Stimulated activated CD8-positive, alpha-beta memory T cell treated with anti-CD3 and anti-CD28 coated beads, Interleukin-7, amount 100 ng/mL, for 1 hour (primary cell): Measurements from ENCODE around the gene CPSF3.

Experiments
- DNase-seq, 2 donors: peaks; one replicate each; pipeline ENCODE4 v3.0.0-alpha.2; 2020; ENCODE audit warnings: low read depth in 2 of 2

The CPSF3 gene

DNA sequence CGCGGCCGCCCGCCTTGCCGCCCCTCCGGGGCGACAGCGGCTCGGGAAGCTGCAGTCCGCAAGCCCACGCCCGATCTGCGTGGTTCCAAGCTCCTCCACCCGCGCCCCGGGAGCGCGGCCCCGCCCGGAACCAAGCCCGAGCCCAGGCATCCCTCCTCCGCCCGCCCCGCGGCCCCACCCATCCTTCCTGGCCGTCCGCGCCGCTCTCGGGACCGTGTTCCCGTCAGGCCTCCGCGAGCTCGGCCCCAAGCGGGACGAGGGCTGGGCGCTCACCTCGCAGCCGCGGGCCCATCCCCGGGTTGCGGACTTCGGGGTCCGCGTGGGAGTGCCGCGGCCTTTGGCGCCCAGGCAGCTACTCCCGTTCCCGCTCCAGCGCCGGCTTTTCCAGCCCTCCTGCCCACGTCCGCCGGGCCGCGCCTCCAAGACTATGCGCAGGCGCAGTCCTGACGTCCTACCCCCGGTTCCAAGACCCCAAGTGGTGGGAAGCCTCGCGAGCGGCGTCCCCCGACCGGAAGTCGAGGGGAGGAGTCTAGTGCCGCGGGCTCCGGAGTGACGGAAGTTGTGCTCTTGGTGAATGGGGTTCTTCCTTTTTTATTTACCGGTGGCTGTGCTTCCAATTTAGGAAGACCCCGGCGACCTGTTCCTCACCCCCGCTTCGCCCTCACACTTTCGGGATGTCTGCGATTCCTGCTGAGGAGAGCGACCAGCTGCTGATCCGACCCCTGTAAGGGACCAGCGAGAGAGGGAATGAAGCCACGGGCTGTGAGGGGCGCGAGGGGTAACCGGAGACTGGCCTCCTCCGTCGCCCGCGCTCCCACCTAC lies at the start of gene CPSF3, which contains the start of gene ITGB1BP1:
Gene CPSF3, plus strand, starts transcription at position 555 of the 822 bp plus-strand sequence. Its CDS starts 120 bp downstream, at position 675.
Gene ITGB1BP1, minus strand, starts transcription at position 429 of the 822 bp plus-strand sequence. CDS start 4,831 bp downstream, outside the sequence.
- DNase-seq = peak; percentile 92 to 95

DNA sequence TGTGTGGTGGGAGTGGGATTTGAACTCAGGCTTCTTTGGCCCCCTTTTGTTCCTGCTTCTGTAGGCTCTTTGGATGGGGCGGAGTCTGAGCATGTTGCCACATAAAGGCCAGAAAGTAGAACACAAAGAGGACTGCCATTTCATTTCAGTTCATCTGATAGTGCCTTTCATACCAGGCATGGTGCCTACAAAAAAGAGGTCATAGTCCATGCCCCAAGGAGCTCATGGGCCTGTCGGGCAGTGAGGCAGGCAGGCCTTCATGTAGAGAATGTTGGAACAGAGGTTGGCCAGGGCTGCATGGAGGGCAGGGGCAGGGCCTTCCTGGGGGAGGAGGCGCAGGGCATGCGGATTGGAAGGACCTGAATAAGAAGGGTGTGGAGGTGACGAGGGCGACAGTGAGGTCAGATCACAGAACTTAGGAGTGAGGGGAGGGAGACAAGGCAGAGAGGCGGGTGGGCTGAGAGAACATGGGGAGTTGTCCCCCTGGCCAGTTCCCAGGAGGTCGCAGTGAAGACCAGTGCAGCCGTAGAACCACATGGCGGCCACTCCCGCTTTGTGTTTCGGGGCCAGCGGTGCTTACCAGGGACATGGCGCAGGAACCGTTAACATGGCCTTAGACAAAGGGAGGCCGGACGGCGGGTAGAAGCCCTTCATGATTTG lies 49.3 kb upstream of the CPSF3 start:
- DNase-seq = no peak

DNA sequence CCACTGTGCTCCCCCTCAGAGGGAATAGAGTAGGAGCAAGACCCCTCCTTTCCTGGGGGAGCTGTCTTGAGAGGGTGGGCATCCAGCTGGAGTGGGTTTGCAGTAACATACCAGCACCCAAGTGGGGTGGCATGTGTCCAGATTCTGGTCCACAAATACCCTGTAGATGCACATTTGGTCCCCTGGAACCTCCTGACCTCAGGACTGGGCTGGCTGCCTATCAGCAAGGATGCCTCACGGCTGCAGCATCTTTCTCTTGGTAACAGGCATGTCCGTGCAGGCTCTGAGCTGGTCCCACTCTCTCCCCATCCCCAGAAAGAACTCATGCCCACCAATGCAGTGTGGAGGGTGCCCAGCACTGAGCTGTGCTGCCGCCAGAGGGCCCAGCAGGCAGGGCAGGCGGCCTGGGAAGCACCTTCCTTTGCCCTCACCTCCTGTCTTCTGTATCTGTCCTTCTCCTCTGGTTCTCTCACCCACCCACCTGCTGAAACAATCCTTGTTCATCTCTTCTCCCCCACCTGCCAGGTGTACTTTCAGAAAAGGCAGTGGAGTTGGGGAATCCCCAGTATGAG lies 47.5 kb upstream of the CPSF3 start:
- DNase-seq = no peak

DNA sequence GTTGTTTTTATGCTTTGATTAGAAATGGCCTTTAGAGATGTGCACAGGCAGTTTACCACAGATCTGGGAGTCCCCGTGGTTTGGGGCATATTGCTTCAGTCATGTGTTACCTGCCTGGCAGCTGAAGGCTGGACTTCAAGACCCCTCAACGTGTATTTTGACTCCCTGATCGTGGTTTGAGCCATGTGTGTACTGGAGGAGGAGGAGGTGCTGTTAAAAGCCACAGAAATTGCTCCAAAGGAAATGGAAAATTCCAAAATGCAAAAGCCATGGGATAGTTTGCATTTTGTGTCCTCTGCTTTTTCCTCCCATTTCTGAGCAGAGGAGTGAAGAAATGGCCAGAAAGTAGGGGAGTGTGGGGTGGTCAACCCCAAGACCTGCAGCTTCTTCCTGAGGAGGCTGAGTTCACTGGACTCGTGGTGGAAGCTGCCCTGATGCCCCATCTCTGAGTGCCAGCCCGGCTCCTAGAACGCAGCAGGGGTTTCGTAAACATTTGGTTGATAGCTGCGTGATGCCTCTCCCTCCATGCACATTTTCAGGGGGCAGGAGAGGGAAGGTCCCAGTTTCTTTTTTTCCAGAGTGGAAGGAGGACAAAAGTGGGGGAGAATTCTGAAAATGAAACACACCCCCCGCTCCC lies 45.9 kb upstream of the CPSF3 start:
- DNase-seq = no peak

DNA sequence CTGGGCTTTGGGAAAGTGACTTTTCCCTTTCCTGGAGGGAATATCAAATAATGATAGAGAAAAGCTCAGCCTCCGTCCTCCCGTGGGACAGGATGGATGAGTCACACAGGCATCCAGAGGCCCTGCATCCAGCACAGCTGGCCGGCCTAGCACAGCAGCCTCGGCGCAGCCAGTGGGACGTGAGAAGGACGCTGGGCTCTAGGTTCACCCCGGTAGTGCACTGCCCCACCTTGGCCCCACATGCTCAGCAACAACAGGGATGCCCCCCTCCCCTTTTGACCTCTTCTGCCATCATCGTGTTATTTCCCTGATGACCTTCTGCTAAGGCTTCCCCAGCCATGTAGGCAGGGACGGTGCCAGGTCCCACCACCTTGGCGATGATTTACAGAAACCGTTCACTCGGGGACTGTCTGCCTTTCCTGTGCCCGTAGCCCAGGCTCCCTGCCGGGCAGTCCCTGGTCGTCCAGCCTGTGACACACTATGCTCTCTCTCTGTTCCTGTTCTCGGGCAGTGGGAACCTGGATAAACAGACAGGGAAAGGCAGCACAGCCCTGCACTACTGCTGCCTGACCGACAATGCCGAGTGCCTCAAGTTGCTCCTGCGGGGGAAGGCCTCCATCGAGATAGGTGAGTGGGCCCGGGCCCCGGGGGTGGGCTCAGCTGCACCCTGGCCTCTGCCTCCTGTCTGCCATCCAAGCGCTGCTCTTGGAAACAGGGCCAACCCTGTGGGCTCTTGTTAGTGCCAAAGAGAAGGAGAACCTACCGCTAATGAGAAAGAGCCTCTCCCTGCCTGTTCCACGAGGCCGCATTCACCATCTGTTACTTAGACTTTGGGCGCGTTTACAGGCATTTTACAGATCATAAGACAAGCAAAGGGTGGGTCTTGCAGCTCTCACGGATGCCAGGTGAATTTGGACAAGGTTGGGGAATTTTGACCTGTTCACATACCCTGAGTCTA lies 44.7 kb upstream of the CPSF3 start:
- no peak for DNase-seq

DNA sequence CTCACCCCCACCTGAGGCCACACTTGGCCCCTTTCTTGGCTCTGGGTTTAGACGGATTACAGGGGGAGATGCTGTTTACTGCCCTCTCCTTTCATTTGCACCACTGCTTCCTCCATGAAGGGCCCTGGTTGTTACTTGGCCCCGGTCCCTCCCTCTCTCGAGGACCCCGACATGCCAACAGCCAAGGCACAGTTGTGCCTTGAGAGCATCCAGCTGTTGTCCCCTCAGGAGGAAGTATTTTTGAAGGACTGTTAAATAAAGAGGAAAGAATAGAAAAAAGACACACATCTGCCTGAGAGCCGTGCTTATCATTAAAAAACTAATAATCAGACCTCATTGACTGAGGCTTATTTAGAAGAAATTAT lies 44.1 kb upstream of the CPSF3 start:
- no peak for DNase-seq

DNA sequence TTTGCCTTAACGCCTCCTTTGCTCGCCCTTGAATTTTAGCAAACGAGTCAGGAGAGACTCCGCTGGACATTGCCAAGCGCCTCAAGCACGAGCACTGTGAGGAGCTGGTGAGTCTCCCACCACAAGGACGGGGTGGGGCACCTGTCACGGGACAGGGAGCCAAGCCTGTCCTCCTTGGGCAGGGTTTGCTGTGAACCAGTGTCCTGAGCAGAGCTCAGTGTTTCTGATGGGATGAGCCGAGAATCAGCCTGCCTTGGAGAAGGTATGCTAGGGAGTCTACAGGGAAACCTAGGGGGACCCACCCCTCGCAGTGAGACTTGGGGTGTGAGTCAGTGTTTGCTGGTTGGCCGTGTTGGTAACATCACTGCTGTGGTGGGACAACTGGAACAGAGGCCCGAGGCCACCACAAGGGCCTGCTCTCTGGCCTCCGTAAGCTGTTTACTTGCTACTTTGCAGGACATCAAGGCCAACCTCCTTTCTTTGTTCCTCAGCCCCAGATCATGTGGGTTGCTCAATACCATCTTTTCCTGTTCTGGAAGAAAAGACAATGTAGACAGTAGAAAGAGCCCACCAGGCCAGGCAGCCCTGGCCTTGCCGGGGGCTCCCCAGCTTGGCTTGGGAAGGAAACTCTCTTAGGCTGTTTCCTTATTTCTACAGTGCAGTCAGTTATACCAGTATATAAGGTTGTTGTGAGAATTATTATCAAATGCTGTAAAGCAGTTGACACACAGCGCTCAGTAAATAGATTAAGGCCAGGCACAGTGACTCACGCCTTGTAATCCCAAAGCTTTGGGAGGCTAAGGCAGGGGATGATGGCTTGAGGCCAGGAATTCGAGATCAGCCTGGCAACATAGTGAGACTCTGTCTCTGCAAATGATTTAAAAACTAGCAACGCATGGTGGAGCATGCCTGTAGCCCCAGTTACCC lies 42.5 kb upstream of the CPSF3 start:
- no peak for DNase-seq

DNA sequence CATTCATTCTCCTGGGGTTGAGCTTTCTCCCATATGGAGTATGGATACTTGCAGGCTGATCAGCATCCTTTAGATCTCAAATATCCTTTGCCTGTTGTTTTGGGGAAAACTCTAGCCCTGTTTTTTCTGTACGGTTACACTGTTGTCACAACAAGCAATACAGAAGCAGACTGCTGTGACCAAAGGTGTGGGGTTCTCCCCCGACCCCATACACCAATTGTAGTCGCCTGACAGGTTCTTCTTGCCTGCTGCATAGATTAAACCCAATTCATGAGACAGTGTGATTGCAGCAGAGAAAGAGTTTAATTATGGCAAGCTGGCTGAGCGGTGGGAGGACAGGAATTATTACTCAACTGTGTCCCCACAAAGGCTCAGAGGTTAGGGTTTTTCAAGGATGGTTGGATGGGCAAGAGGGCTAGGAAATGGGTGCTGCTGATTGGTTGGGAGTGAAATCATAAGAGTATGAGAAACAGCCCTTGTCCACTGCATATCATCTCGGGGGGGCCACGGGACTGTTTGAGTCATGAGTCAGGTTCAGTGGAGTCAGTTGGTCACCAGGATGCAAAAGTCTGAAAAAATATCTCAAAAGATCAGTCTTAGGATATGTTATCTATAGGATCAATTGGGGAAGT lies 40.7 kb upstream of the CPSF3 start:
- DNase-seq = no peak

DNA sequence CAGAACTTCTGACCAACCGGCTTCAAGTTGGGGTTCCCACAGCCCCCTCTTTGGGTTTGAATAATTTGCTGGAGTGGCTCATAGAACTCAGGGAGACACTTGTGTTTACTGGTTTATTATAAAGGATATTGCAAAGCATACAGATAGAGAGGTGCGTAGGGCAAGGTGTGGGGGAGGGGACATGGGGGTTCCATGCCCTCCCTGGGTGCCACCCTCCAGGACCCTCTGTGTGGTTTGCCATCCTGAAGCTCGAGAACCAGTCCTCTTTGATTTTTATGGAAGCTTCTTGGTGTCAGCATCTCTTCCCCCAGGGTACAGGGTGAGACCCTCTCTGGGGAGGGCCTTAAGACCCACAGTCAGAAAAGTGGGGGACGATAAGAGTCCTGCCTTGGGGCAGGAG lies 38.9 kb upstream of the CPSF3 start:
- DNase-seq = no peak

DNA sequence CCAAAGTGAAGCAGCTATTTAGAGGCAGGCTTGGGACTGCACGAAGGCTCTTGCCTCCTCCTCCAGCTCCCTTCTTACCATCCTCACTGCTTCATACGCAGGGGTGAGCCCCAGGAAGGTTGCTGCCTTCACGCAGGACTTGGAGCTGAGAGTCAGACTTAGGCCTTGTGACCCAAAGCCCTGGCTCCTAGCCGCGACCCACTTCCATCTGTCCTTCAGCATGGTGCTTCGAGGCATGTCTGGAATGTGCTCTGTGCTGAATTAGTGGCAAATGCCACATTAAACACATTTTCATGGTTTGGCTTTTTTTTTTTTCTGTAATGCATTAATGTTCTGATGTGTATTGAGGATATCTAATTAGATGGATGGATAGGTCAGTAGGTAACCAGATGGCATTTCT lies 37.6 kb upstream of the CPSF3 start:
- DNase-seq = no peak

DNA sequence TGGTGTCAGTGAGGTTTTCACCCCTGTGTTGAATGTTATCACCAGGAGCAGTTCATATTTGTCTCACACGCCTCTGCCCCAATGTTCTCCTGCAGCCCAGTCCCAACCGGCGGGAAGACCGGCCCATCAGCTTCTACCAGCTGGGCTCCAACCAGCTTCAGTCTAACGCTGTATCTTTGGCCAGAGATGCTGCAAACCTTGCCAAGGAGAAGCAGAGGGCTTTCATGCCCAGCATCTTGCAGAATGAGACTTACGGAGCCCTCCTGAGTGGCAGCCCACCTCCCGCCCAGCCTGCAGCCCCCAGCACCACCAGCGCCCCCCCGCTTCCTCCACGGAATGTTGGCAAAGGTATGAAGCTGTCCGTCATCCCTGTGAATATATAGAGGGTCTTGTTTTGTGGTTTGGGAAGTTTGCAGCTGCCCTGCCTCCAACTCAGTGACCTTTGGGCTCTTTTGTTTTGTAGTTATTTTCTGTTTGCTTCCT lies 35.2 kb upstream of the CPSF3 start:
- DNase-seq = no peak

DNA sequence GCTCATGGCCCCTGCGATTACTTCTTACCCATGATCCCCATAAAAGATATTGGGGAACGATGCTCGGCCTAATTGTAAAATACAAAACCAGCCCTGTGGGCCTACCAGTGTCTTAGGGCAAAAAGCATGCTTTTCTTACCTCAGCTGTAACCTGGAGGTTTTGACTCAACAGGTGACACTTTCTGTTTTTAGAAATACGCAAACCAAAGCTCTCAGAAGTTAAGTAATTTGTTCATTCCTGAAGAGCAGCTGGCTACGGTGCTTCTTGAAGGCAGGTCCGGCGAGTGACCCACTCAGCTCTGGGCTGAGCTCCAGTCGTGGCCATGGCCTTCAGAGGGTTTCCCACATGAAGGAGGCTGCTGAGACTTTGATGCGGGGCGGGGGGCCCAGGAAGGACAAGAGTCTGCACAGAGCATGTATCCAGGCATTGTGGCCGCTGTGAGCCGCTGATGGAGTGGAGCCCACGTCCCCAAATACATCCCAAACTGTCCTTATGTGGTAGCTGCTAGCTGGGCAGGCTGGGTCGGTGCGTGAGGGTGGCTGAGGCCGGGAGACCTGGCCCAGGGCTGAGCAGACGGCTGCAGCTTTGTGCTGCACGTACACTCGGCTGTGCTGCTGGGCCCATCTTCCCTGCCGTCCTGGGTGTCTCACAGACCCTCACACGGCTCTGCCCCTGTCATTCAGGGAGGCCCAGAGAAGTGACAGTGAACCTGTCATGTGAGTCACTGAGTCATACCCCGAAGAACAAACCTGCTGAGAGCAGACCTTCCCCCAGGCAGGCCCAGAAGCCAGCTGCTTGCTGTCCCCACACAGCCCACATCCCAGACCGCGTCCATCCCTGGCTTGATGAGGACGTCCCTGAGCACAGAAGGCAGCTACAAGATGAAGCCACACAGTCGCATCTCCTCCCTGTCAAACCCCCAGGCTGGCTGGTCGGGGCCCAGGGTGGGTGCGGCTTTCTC lies 34.2 kb upstream of the CPSF3 start:
- no peak for DNase-seq

DNA sequence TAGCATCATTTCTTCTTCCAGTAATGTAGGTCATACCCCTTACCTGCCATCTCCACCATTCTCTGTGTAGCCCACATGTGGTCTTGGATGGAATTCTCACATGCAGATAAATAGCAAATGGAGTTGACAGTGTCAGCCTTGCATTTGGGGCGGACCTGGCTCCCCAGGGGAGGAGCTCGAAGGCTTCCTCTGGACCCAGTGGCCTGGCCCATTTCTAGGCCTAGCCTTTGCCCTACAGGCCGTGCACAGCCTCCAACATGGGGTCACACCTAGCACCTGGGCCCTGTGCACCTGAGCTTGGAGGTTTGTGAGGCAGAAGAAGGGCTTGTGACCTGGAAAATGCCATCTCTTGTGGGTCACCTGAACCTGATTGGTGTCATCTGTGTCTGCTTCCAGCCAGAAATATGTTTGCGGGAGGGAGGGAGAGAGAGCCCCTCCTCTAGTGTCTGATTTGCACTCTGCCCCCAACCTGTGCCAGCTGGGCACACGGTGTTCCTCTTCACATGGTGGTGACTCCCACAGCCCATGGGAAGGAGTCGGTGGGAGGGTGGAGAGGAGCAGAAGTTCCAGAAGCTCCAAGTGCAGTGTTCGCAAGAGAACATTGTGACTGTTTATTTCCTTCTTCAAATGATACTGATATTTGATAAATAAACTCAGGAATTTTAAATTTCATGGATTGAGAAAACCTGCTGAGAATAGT lies 33.2 kb upstream of the CPSF3 start:
- DNase-seq = no peak

DNA sequence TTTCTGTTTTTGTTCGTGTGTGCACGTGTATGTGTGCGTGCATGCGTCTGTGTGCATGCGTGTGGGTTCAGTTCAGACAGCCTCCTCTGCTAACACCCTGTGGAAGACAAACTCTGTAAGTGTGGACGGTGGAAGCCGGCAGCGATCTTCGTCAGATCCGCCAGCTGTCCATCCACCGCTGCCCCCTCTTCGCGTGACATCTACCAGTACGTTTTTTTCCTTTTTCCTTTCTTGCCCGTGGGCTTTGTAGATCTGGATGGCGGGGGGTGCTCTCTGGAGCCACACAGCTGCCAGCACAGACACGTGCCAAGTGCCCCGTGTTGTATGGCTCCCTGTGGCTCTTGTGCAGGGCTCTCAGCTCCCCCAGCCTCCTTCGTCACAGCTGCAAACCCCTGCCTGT lies 32.5 kb upstream of the CPSF3 start:
- DNase-seq = no peak

DNA sequence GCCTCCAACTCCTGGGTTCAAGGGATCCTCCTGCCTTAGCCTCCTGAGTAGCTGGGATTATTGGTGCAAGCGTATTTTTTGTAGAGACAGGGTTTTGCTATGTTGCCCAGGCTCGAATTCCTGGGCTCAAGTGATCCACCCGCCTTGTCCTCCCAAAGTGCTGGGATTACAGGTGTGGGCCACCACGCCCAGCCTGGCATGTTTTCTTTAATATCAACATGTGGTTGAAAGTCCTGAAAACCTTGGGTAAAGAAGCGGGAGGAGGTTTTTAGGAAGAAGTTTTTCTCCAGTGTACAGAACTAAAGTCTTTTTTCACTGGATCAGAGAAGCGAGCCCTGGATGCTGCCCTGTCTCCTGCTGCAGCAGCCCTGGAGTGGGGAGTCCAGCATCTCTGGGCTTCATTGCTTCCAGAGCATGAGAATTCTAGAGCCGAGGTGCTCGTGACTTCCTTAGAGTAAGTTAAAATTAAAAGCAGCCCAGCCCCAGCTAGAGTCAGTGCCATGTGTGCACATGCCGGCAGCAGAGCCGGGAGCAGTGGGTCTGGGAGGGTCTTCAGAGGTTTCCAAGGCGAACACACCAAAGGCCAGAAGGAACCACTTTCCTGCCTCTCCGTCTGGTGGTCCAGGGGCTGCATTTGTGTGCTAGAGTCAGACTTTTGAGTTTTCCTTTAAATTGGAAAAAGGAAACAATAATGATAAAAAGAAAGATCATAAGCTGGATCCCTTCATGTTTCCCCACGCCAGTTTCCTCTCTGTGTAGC lies 31.3 kb upstream of the CPSF3 start:
- no peak for DNase-seq

DNA sequence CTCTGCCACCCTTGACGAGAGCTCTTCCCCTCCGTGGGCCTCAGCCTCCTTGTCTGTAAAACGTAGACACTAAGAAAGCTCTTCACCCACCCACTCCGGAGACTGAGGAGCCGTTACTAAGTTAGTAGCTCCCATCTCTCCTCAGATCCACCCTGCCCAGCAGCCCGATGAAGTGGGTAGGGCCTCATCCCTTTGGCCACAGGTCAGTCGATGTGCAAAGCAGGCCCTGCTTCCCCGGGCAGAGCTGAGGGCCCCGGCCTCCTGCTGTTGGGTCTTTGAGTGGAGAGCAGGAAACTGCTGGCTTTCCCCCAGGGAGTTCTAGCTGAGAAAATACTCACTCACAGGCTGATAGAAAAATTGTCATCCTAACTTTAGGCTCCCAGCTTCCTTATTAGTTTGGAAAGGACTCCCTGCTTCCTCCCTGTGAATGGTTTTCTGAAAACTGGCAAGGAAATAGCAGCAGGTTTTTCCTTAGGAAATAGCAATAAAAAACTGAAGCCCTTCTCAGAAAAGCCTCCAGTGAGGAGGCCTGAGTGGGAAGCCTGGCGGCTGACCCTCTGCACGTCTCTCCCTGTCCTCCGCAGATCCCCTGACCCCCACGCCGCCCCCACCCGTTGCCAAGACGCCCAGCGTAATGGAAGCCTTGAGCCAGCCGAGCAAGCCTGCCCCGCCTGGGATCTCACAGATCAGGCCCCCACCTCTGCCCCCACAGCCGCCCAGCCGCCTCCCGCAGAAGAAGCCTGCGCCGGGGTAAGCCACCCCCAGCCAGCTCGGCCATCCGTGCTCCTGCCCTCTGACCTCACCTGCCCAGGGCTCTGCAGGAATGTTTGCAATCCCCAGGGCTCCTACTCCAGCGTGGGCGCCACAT lies 30.3 kb upstream of the CPSF3 start:
- no peak for DNase-seq
